SK-N-SH (cell line): ENCODE data around the gene SLC52A3. TPM values are rescaled to one million over a fixed set of nuclear protein-coding genes. Genes with fewer than 3 reads are reported as not detected.

ENCODE experiments used
- CTCF ChIA-PET: fragments of 300-600, 350-600 bp; formaldehyde crosslinking; extraction: SDS; loops from one replicate; lab custom pipeline; 2021; lab: Yijun Ruan, JAX
- POLR2A ChIA-PET: fragments of 350-600 bp; sonication (Branson Sonifier 250); formaldehyde crosslinking; extraction: SDS; loops from one replicate; lab custom pipeline; 2020; ENCODE audit warnings: antibody characterized with exemption, inconsistent platforms; lab: Yijun Ruan, JAX
- DNase-seq: peaks from one replicate; pipeline ENCODE4 v3.0.0; 2012
- H2AFZ ChIP-seq: fragments of 200-600 bp; sonication (generic); 2 replicates; pipeline ENCODE4 v1.8.1; 2016; ENCODE audit warnings: antibody characterized with exemption, mild to moderate bottlenecking, low read depth
- H3F3A ChIP-seq: fragments of 200-600 bp; sonication (generic); replicated peaks from 2 replicates; pipeline ENCODE3; 2016; ENCODE audit warnings: antibody characterized with exemption, mild to moderate bottlenecking; ENCODE audit not compliant: insufficient read depth
- H3K27ac ChIP-seq, 2 experiments: fragments of 200-500 bp in 1 of 2; fragments of 200-600 bp in 1 of 2; sonication (Bioruptor generic) in 1 of 2; sonication (generic), shearing (Covaris generic) in 1 of 2; 2 replicates each; pipeline versions ENCODE4 v1.5.1 to v1.6.1; 2014 to 2016; ENCODE audit warnings: low read depth in 2 of 2, inconsistent platforms in 1 of 2, low read length in 1 of 2, mild to moderate bottlenecking in 1 of 2, mixed read lengths in 1 of 2
- H3K27me3 ChIP-seq: fragments of 200-600 bp; sonication (generic), shearing (Covaris generic); 2 replicates; pipeline ENCODE4 v1.6.1; 2016; ENCODE audit warnings: mixed run types; ENCODE audit not compliant: insufficient read depth
- H3K36me3 ChIP-seq, 2 experiments: fragments of 200-500 bp in 1 of 2; fragments of 200-600 bp in 1 of 2; sonication (Bioruptor generic) in 1 of 2; sonication (generic) in 1 of 2; replicated peaks in 1 of 2; 2 replicates each; pipeline versions ENCODE3 to v1.5.1; 2014 to 2016; ENCODE audit warnings: low read length in 1 of 2, mild to moderate bottlenecking in 1 of 2; ENCODE audit not compliant: insufficient read depth in 2 of 2, control insufficient read depth in 1 of 2
- H3K4me1 ChIP-seq, 2 experiments: fragments of 200-500 bp in 1 of 2; fragments of 200-600 bp in 1 of 2; sonication (Bioruptor generic) in 1 of 2; sonication (generic), shearing (Covaris generic) in 1 of 2; 2 replicates each; pipeline versions ENCODE4 v1.5.1 to v1.6.1; 2014 to 2016; ENCODE audit warnings: low read depth in 1 of 2, low read length in 1 of 2, mixed run types in 1 of 2; ENCODE audit not compliant: insufficient read depth in 2 of 2, control insufficient read depth in 1 of 2
- H3K4me2 ChIP-seq: fragments of 200-600 bp; sonication (generic), shearing (Covaris generic); 2 replicates; pipeline ENCODE4 v1.6.1; 2017; ENCODE audit warnings: mixed run types
- H3K4me3 ChIP-seq, 2 experiments: fragments of 200-500 bp in 1 of 2; fragments of 200-600 bp in 1 of 2; sonication (Bioruptor generic) in 1 of 2; sonication (generic), shearing (Covaris generic) in 1 of 2; 2 replicates each; pipeline versions ENCODE4 v1.5.1 to v1.8.1; 2014 to 2016; ENCODE audit warnings: low read depth in 2 of 2, inconsistent platforms in 1 of 2, low read length in 1 of 2, mild to moderate bottlenecking in 1 of 2, mixed read lengths in 1 of 2, moderate library complexity in 1 of 2
- H3K79me2 ChIP-seq: fragments of 200-600 bp; sonication (generic); 2 replicates; pipeline ENCODE4 v1.8.1; 2017; ENCODE audit warnings: mild to moderate bottlenecking; ENCODE audit not compliant: insufficient read depth
- H3K9ac ChIP-seq: fragments of 200-600 bp; sonication (generic); 2 replicates; pipeline ENCODE4 v1.6.1; 2017; ENCODE audit warnings: mixed run types
- H3K9me2 ChIP-seq: fragments of 200-600 bp; sonication (generic); 2 replicates; pipeline ENCODE4 v1.6.1; 2017; ENCODE audit warnings: mixed run types
- H3K9me3 ChIP-seq: fragments of 200-600 bp; sonication (generic); 2 replicates; pipeline ENCODE4 v1.6.1; 2017; ENCODE audit warnings: mixed run types, mild to moderate bottlenecking, moderate library complexity
- H4K20me1 ChIP-seq: fragments of 200-600 bp; sonication (generic); 2 replicates; pipeline ENCODE4 v1.6.1; 2017; ENCODE audit warnings: mild to moderate bottlenecking, mixed run types; ENCODE audit not compliant: insufficient read depth
- GABPA ChIP-seq: IDR thresholded peaks from 2 replicates; pipeline ENCODE4 v1.4.0; 2012; ENCODE audit warnings: low read depth, mild to moderate bottlenecking
- GATA2 ChIP-seq: sonication (generic); formaldehyde crosslinking; IDR thresholded peaks from 2 replicates; pipeline ENCODE4 v1.5.0; 2020; ENCODE audit warnings: mild to moderate bottlenecking, missing genetic modification reagents
- RAD21 ChIP-seq: IDR thresholded peaks from 2 replicates; pipeline ENCODE4 v1.6.1; 2012; ENCODE audit warnings: mild to moderate bottlenecking, low read length
- RXRA ChIP-seq: IDR thresholded peaks from 2 replicates; pipeline ENCODE4 v1.4.0; 2012; ENCODE audit warnings: low read depth, mild to moderate bottlenecking, borderline replicate concordance
- SIN3A ChIP-seq: IDR thresholded peaks from 2 replicates; pipeline ENCODE4 v1.6.1; 2012; ENCODE audit warnings: low read depth, mild to moderate bottlenecking, low read length, moderate library complexity, borderline replicate concordance
- SMC3 ChIP-seq: IDR thresholded peaks from 2 replicates; pipeline ENCODE4 v1.6.1; 2012; ENCODE audit warnings: low read depth, low read length, improper control_type of control experiment
- TAF1 ChIP-seq: IDR thresholded peaks from 2 replicates; pipeline ENCODE4 v1.6.1; 2012; ENCODE audit warnings: low read depth, mild to moderate bottlenecking, low read length, moderate library complexity, borderline replicate concordance
- TCF12 ChIP-seq: IDR thresholded peaks from 2 replicates; pipeline ENCODE4 v1.4.0; 2012
- WGBS: methylation state at CpG from one replicate; pipeline ENCODE4 v1.1.6; 2017; ENCODE audit warnings: low lambda C conversion rate; 5-methylcytosine and 5-hydroxymethylcytosine counted together
- polyA plus RNA-seq, 3 experiments: library from polyadenylated mRNA; depleted of rRNA; stranded (reverse); fragments of >200 nt; gene quantifications; 2 replicates each; pipeline ENCODE4 v1.2.3, GENCODE V29; 2012
- TF ChIP-seq, protein P1 (sequence below): IDR thresholded peaks from 2 replicates; pipeline ENCODE4 v1.4.0; 2012; ENCODE audit warnings: low read depth, borderline replicate concordance
- TF ChIP-seq, protein P2 (sequence below): IDR thresholded peaks from 2 replicates; pipeline ENCODE4 v1.6.1; 2012; ENCODE audit warnings: mild to moderate bottlenecking, low read depth, low read length, moderate library complexity

Gene SLC52A3
- polyA plus RNA-seq, 1 of the 3 experiments (the other 2 are of a cell fraction), result not detected

DNA sequence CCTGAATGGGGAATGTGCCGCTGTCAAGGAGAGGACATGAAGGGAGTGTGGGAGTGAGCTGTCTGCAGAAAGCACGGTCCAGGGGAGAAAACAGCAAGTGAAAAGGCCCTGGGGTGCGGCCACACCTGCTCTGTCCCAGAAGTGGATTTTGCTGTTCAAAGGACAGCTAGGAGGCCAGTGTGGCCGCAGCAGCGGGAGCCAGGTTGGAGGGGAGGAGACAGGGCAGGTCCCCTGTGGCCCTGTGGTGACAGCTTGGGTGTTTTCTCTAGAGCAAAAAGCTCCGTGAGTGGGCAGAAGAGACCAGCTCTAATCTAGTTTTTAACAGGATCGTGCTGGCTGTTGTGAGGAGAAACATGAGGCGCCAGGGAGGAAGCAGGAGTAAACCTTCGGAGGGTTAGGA lies 4.5 kb upstream of the SLC52A3 start:
- CTCF ChIA-PET, result interaction anchor here (1.0 to 1.5 kb wide), 3 partner anchors 12 to 128 kb away, joined by 4 to 7 read pairs (median 4); no protein-coding TSS in a partner anchor

DNA sequence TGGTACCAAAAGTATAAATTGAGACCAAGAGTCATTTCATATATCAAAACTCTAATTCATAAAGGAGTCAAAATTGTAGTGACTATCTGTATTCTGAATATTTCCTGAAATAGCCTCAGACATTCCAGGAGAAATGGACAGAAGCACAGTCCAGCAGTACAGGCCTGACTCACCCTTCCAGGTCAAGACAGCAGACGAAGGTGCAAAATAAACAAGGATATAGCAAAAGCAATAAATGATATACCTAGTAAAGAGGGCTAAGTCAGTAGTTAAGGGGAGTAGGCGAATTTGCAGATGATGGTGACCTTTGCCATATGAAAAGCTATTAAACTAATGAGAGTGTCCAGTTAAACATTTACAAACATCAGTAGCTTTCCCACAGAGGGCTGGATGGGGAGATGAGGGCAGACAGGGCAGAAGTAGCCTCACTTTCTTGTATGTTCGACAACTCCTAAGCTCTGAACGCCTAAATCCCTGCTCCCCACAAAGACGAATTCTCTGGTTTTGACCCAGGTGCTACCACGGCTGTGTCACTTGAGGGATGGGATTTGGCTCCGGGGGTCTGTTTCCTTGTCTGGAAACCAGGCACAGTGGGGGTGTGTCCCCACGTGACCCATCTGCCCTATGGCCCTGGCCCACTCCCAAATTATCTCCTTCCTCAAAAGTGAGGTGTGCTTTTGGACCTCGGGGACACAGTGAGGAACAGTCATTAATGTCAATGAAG lies 3.6 kb upstream of the SLC52A3 start:
- no peak overlapping the region for H3K4me3 ChIP-seq
- TF ChIP-seq, protein P1, sequence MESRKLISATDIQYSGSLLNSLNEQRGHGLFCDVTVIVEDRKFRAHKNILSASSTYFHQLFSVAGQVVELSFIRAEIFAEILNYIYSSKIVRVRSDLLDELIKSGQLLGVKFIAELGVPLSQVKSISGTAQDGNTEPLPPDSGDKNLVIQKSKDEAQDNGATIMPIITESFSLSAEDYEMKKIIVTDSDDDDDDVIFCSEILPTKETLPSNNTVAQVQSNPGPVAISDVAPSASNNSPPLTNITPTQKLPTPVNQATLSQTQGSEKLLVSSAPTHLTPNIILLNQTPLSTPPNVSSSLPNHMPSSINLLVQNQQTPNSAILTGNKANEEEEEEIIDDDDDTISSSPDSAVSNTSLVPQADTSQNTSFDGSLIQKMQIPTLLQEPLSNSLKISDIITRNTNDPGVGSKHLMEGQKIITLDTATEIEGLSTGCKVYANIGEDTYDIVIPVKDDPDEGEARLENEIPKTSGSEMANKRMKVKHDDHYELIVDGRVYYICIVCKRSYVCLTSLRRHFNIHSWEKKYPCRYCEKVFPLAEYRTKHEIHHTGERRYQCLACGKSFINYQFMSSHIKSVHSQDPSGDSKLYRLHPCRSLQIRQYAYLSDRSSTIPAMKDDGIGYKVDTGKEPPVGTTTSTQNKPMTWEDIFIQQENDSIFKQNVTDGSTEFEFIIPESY, result no peak
- no peak for TF ChIP-seq GABPA
- TF ChIP-seq RXRA, result no peak
- TF ChIP-seq SMC3, result no peak
- no peaks in the 10 kb centered on the region for H4K20me1 ChIP-seq
- DNase-seq, result no peak
- no peaks in the 10 kb centered on the region for H3F3A ChIP-seq
- ChIA-PET POLR2A (no interaction called here), CTCF (interaction anchor here (1.5 kb wide), 1 partner anchor 11 kb away, joined by 7 read pairs; no protein-coding TSS in a partner anchor)
- H3K9me3 ChIP-seq, result no peaks in the 10 kb centered on the region
- H3K27me3 ChIP-seq, result no peaks in the 10 kb centered on the region; the same call in 1 of the 2 replicates
- 28% methylated on average over 9 of the region's 9 CpGs for WGBS
- H2AFZ ChIP-seq, result no peak overlapping the region
- no peak overlapping the region for H3K4me2 ChIP-seq
- H3K9me2 ChIP-seq, result no peaks in the 10 kb centered on the region
- H3K79me2 ChIP-seq, result no peaks in the 10 kb centered on the region
- no peak overlapping the region for H3K9ac ChIP-seq
- H3K27ac ChIP-seq, result no peak overlapping the region
- H3K4me1 ChIP-seq, result no peaks in the 10 kb centered on the region
- H3K36me3 ChIP-seq, result no peaks in the 10 kb centered on the region

More for the DNA sequence above, 4.5 kb upstream of the SLC52A3 start:
- Histone ChIP-seq H3K4me3 (no peak overlapping the region), H3K9me3 (no peaks in the 10 kb centered on the region), H3K27me3 (no peaks in the 10 kb centered on the region; the same call in 1 of the 2 replicates), H3F3A (no peaks in the 10 kb centered on the region), H2AFZ (no peak overlapping the region), H3K4me2 (no peak overlapping the region), H3K27ac (no peak overlapping the region), H3K9ac (no peak overlapping the region), H3K9me2 (no peaks in the 10 kb centered on the region)
- POLR2A ChIA-PET, result no interaction called here
- DNase-seq, result no peak
- WGBS, result 46% methylated on average over 8 of the region's 9 CpGs
- TF ChIP-seq TAF1 (no peak), GATA2 (CRISPR knock-in tag) (no peak), TCF12 (no peak), RAD21 (no peak), SIN3A (no peak)
- TF ChIP-seq, protein P2, sequence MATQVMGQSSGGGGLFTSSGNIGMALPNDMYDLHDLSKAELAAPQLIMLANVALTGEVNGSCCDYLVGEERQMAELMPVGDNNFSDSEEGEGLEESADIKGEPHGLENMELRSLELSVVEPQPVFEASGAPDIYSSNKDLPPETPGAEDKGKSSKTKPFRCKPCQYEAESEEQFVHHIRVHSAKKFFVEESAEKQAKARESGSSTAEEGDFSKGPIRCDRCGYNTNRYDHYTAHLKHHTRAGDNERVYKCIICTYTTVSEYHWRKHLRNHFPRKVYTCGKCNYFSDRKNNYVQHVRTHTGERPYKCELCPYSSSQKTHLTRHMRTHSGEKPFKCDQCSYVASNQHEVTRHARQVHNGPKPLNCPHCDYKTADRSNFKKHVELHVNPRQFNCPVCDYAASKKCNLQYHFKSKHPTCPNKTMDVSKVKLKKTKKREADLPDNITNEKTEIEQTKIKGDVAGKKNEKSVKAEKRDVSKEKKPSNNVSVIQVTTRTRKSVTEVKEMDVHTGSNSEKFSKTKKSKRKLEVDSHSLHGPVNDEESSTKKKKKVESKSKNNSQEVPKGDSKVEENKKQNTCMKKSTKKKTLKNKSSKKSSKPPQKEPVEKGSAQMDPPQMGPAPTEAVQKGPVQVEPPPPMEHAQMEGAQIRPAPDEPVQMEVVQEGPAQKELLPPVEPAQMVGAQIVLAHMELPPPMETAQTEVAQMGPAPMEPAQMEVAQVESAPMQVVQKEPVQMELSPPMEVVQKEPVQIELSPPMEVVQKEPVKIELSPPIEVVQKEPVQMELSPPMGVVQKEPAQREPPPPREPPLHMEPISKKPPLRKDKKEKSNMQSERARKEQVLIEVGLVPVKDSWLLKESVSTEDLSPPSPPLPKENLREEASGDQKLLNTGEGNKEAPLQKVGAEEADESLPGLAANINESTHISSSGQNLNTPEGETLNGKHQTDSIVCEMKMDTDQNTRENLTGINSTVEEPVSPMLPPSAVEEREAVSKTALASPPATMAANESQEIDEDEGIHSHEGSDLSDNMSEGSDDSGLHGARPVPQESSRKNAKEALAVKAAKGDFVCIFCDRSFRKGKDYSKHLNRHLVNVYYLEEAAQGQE, result no peak
- TF ChIP-seq, all 33 proteins: peak for 0
- no peaks in the 10 kb centered on the region for H4K20me1 ChIP-seq
- no peaks in the 10 kb centered on the region for H3K4me1 ChIP-seq
- no peaks in the 10 kb centered on the region for H3K36me3 ChIP-seq
- H3K79me2 ChIP-seq, result no peaks in the 10 kb centered on the region
